GM12878 (cell line): ENCODE data around the gene FAM222A. TPM values are rescaled to one million over a fixed set of nuclear protein-coding genes. Genes with fewer than 3 reads are reported as not detected.

ENCODE experiments used
- ATAC-seq: fragments of 200-7000 bp; cut with Tn5 transposase; 3 replicates; pipeline ENCODE4 v1.9.1; 2020; ENCODE audit warnings: mild to moderate bottlenecking, moderate library complexity
- BruUV-seq: library from RNA; stranded (reverse); fragments of 400-500 nt; replicated peaks from 2 replicates; lab custom pipeline; 2021; lab: Mats Ljungman, UMichigan
- CTCF ChIA-PET: fragments of 300-600 bp; sonication (Branson Sonifier 250); formaldehyde crosslinking; extraction: SDS; loops from one replicate; lab custom pipeline; 2021; ENCODE audit warnings: inconsistent platforms; lab: Yijun Ruan, JAX
- POLR2A ChIA-PET: fragments of 350-600 bp; formaldehyde crosslinking; extraction: SDS; loops from one replicate; lab custom pipeline; 2021; ENCODE audit warnings: inconsistent platforms; lab: Charles Lee
- RAD21 ChIA-PET: fragments of 300-600 bp; sonication (Branson Sonifier 250); formaldehyde crosslinking; loops from one replicate; lab custom pipeline; 2023; ENCODE audit warnings: antibody characterized with exemption; ENCODE audit not compliant: unreplicated experiment; lab: Charles Lee
- SMC1A ChIA-PET: fragments of 300-600 bp; sonication (Branson Sonifier 250); formaldehyde crosslinking; loops from one replicate; lab custom pipeline; 2023; ENCODE audit not compliant: unreplicated experiment, uncharacterized antibody; lab: Charles Lee
- DNase-seq: peaks from one replicate; pipeline ENCODE4 v3.0.0-alpha.2; 2011; ENCODE audit warnings: low read depth, low spot score
- FAIRE-seq: peaks from 3 replicates; lab custom pipeline; 2011; peaks lifted over from hg19 to GRCh38; lab: Jason Lieb, UNC
- H2AFZ ChIP-seq: 2 replicates; pipeline ENCODE4 v1.6.0; 2011; ENCODE audit warnings: low read depth, low read length, control low read depth; ENCODE audit not compliant: control insufficient read depth
- H3K27ac ChIP-seq: 2 replicates; pipeline ENCODE4 v1.5.1; 2011; ENCODE audit warnings: control low read depth; ENCODE audit not compliant: control insufficient read depth, insufficient read depth
- H3K27me3 ChIP-seq, 2 experiments: replicated peaks in 1 of 2; 2 replicates each; pipeline versions ENCODE4 v1.6.0 to v1.6.1; 2011; ENCODE audit warnings: low read length in 1 of 2; ENCODE audit not compliant: control insufficient read depth in 2 of 2, insufficient read depth in 2 of 2
- H3K36me3 ChIP-seq, 2 experiments: 2 replicates each; pipeline ENCODE4 v1.5.1; 2011; ENCODE audit warnings: low read length in 1 of 2; ENCODE audit not compliant: control insufficient read depth in 2 of 2, insufficient read depth in 2 of 2
- H3K4me1 ChIP-seq: 2 replicates; pipeline ENCODE4 v1.6.1; 2011; ENCODE audit warnings: mild to moderate bottlenecking, low read length, moderate library complexity, mixed read lengths; ENCODE audit not compliant: control insufficient read depth, insufficient read depth
- H3K4me2 ChIP-seq: 2 replicates; pipeline ENCODE4 v1.6.0; 2011; ENCODE audit warnings: control low read depth; ENCODE audit not compliant: control insufficient read depth, insufficient read depth
- H3K4me3 ChIP-seq: fragments of 200-600 bp; sonication (generic); 2 replicates; pipeline ENCODE4 v1.5.1; 2016
- H3K79me2 ChIP-seq: 2 replicates; pipeline ENCODE4 v1.6.0; 2011; ENCODE audit warnings: low read length; ENCODE audit not compliant: control insufficient read depth, insufficient read depth
- H3K9ac ChIP-seq: 2 replicates; pipeline ENCODE4 v1.8.0; 2011; ENCODE audit warnings: low read length, control low read depth, mixed read lengths; ENCODE audit not compliant: control insufficient read depth, insufficient read depth
- H3K9me3 ChIP-seq: replicated peaks from 3 replicates; pipeline ENCODE4 v1.5.1; 2011; ENCODE audit warnings: mild to moderate bottlenecking, low read length; ENCODE audit not compliant: control insufficient read depth, insufficient read depth
- H4K20me1 ChIP-seq: 2 replicates; pipeline ENCODE4 v1.6.0; 2011; ENCODE audit not compliant: control insufficient read depth, insufficient read depth
- BRCA1 ChIP-seq: IDR thresholded peaks from 2 replicates; pipeline ENCODE4 v1.6.1; 2011; ENCODE audit warnings: low read depth, low read length, improper control_type of control experiment
- IRF4 ChIP-seq: IDR thresholded peaks from 2 replicates; pipeline ENCODE4 v1.6.1; 2011; ENCODE audit warnings: low read depth, low read length
- NFIC ChIP-seq: IDR thresholded peaks from 2 replicates; pipeline ENCODE4 v1.6.1; 2012; ENCODE audit warnings: low read depth, mild to moderate bottlenecking, inconsistent platforms, low read length, moderate library complexity
- NRF1 ChIP-seq: conservative IDR thresholded peaks from 2 replicates; pipeline ENCODE4 v1.6.1; 2011; ENCODE audit warnings: mild to moderate bottlenecking, low read depth, low read length, improper control_type of control experiment
- RAD51 ChIP-seq: fragments of 450-650 bp; IDR thresholded peaks from 2 replicates; pipeline ENCODE4 v1.6.1; 2016; ENCODE audit warnings: moderate library complexity, mild to moderate bottlenecking, inconsistent platforms
- SIN3A ChIP-seq: IDR thresholded peaks from 2 replicates; pipeline ENCODE4 v1.6.1; 2012; ENCODE audit warnings: low read depth, low read length, improper control_type of control experiment
- ZNF207 ChIP-seq: fragments of 450-650 bp; IDR thresholded peaks from 2 replicates; pipeline ENCODE4 v1.6.1; 2014; ENCODE audit warnings: antibody characterized with exemption, mild to moderate bottlenecking, borderline replicate concordance
- WGBS: methylation state at CpG from one replicate; pipeline ENCODE4 v1.1.6; 2016; ENCODE audit warnings: low lambda C conversion rate; ENCODE audit not compliant: insufficient replicate concordance, insufficient coverage; ENCODE audit errors: missing lambda C conversion rate; 5-methylcytosine and 5-hydroxymethylcytosine counted together
- in situ Hi-C: fragments of 300-500 bp; cut with MboI; formaldehyde crosslinking; loops from 9 replicates; pipeline ENCODE4 v1.14.3; 2018; ENCODE audit warnings: mixed read lengths
- intact Hi-C: fragments of 100-400 bp; cut with micrococcal nuclease; formaldehyde crosslinking; loops from one replicate; pipeline ENCODE4 v1.14.2; 2022; ENCODE audit not compliant: unreplicated experiment
- polyA plus RNA-seq, 11 experiments: library from polyadenylated mRNA; depleted of rRNA in 4 of 11; unstranded in 6 of 11; stranded (reverse) in 5 of 11; fragments of >200 nt; fragmentation: Nextera tagmentation in 4 of 11; fragmentation: Illumina TruSeq in 1 of 11; extraction: Ambion mirVana in 4 of 11; extraction: Trizol in 1 of 11; gene quantifications; 1 replicate in 1 of 11; 2 replicates in 10 of 11; pipeline versions ENCODE4 v1.2.1 to v1.2.3, GENCODE V29; 2011 to 2016; ENCODE audit warnings: inconsistent platforms in 2 of 11, missing spikeins in 2 of 11, low read depth in 1 of 11
- total RNA-seq, 4 experiments: library from RNA; depleted of rRNA in 3 of 4; stranded (reverse); fragments of >200 nt in 3 of 4; fragmentation: Illumina TruSeq in 1 of 4; extraction: Trizol in 1 of 4; gene quantifications; 2 replicates each; pipeline versions ENCODE4 v1.2.1 to v1.2.3, GENCODE V29; 2013 to 2021
- TF ChIP-seq, protein P1 (sequence below): IDR thresholded peaks from 2 replicates; pipeline ENCODE4 v1.6.1; 2011; ENCODE audit warnings: borderline replicate concordance, low read depth, mild to moderate bottlenecking, moderate library complexity, low read length; ENCODE audit not compliant: insufficient read depth, poor library complexity, severe bottlenecking

FAM222A gene
- total and polyA plus RNA-seq, 10 of the 15 experiments (the other 5 are each of a cell fraction or from before 2014, with no cell fraction given) = 0.04 to 0.49 (median 0.14) TPM; not detected in 3

DNA sequence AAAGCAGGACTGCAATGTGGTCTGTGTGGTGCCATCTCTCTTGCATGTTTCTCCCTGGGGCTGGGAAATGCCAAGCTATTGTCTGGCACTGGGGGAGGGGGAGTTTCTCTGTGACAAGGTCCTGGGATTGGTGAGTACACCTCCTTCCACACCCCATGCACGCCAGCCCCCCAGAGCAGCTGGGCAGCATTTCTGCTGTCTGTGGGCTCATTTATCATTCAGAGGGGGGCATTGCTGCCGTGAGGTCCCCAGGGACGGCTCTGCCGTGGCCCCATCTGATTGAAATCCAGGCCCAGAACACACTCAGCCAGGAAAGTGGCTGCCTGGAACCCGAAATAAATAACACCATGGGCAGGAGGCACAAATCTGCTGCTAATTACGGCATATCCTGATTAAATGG is 12.6 kb upstream of the FAM222A start (continued):
- TF ChIP-seq NRF1 (no peak), BRCA1 (no peak), IRF4 (no peak), SIN3A (no peak)
- TF ChIP-seq, protein P1, sequence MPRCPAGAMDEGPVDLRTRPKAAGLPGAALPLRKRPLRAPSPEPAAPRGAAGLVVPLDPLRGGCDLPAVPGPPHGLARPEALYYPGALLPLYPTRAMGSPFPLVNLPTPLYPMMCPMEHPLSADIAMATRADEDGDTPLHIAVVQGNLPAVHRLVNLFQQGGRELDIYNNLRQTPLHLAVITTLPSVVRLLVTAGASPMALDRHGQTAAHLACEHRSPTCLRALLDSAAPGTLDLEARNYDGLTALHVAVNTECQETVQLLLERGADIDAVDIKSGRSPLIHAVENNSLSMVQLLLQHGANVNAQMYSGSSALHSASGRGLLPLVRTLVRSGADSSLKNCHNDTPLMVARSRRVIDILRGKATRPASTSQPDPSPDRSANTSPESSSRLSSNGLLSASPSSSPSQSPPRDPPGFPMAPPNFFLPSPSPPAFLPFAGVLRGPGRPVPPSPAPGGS = no peak

DNA sequence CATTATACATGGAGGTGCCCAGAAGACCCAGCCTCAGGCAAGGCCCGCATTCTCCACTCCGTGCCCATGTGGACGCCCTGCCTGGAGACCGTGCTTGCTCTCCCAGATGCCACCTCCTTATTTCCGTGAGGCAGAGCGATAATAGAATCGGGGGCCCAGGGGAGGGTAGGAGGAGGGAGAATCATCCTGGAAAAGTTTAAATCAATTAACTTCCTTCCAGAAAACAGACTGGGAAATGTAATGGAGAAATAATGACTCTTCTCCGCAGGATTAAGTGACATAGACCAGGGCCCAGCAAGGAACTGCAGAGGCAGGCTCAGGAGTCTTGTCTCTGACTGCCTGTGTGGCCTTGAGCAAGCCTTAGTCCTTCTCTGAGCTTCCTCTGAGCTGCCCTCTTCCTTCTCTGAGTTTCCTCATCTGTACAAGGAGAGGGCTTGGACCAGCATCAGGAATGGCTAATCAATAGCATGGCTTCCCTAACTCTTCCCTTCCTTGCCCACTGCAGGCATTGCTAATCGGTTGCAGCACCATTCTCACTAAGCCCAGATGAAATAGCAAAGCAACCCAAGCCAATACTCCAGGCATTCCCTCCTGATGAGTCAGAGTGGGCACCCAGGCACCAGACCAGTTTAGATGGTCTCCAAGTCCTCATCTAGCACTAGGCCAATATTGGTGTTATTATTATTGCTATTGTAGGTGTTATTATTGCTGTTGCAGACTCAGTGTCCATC is 11.3 kb upstream of the FAM222A start:
- no TSS peak for BruUV-seq
- Histone ChIP-seq H4K20me1 (no peaks in the 10 kb centered on the region), H3K4me2 (no peak overlapping the region)
- 61% methylated on average over 9 of the region's 9 CpGs for WGBS
- ATAC-seq = no peak
- TF ChIP-seq RAD51 (no peak), ZNF207 (no peak), NFIC (no peak)
- TF ChIP-seq, all 136 proteins: peak for 0
- ChIA-PET RAD21 (no interaction called here), SMC1A (no interaction called here), POLR2A (no interaction called here), CTCF (no interaction called here)
- Histone ChIP-seq H3K4me1 (no peaks in the 10 kb centered on the region), H3K36me3 (no peaks in the 10 kb centered on the region), H3K9ac (no peak overlapping the region), H3K4me3 (no peak overlapping the region), H2AFZ (no peak overlapping the region), H3K9me3 (no peaks in the 10 kb centered on the region), H3K79me2 (no peaks in the 10 kb centered on the region), H3K27me3 (peaks cover 0 to 3% of the 10 kb centered on the region in 2 experiments; a peak in 2 of 4 replicates), H3K27ac (no peak overlapping the region)
- DNase-seq (no peak), FAIRE-seq (no peak)
- in situ Hi-C loops = no loop called here
- intact Hi-C loops = no loop called here
